Muscle layer of duodenum (tissue), 2 donors: Measurements from ENCODE around the gene GNG13.

Experiments
- H3K27ac ChIP-seq: one replicate; pipeline ENCODE4 v1.7.0; 2013; ENCODE audit warnings: mild to moderate bottlenecking, low read length
- H3K27me3 ChIP-seq: one replicate; pipeline ENCODE4 v1.7.0; 2013; ENCODE audit warnings: low read depth, mild to moderate bottlenecking, control low read depth, low read length
- H3K36me3 ChIP-seq, 2 donors: one replicate each; pipeline ENCODE4 v1.7.0; 2013; ENCODE audit warnings: low read length in 2 of 2, control low read depth in 1 of 2, mild to moderate bottlenecking in 1 of 2; ENCODE audit not compliant: insufficient read depth in 2 of 2, control insufficient read depth in 1 of 2
- H3K4me1 ChIP-seq, 2 donors: one replicate each; pipeline ENCODE4 v1.7.0; 2013; ENCODE audit warnings: low read length in 2 of 2, mild to moderate bottlenecking in 2 of 2, control low read depth in 1 of 2, moderate library complexity in 1 of 2; ENCODE audit not compliant: insufficient read depth in 2 of 2, control insufficient read depth in 1 of 2
- H3K4me3 ChIP-seq, 2 donors: one replicate each; pipeline ENCODE4 v1.7.0; 2013; ENCODE audit warnings: low read length in 2 of 2, low read depth in 1 of 2, mild to moderate bottlenecking in 1 of 2
- H3K9me3 ChIP-seq, 2 donors: one replicate each; pipeline ENCODE4 v1.7.0; 2013; ENCODE audit warnings: low read length in 2 of 2, control low read depth in 1 of 2, mild to moderate bottlenecking in 1 of 2; ENCODE audit not compliant: control insufficient read depth in 1 of 2
- donor health status: healthy.

GNG13 gene

GRCh38 chr16:769934-770333, 30.6 kb downstream of the GNG13 start:
- H3K4me3 ChIP-seq = no peak overlapping the region
- H3K9me3 ChIP-seq = no peaks in the 10 kb centered on the region
- no peaks in the 10 kb centered on the region for H3K4me1 ChIP-seq
- no peaks in the 10 kb centered on the region for H3K27me3 ChIP-seq
- no peaks in the 10 kb centered on the region for H3K36me3 ChIP-seq
- no peak overlapping the region for H3K27ac ChIP-seq

- Histone ChIP-seq H3K4me1 (no peaks in the 10 kb centered on the region), H3K27ac (no peak overlapping the region), H3K36me3 (no peaks in the 10 kb centered on the region), H3K9me3 (no peaks in the 10 kb centered on the region), H3K4me3 (no peak overlapping the region), H3K27me3 (no peaks in the 10 kb centered on the region)
These were observed 31.2 kb downstream of the GNG13 start for GRCh38 chr16:769184-769784.

GRCh38 chr16:768428-768827, 32.1 kb downstream of the GNG13 start:
- Histone ChIP-seq H3K9me3 (no peaks in the 10 kb centered on the region), H3K4me1 (no peaks in the 10 kb centered on the region), H3K27ac (no peak overlapping the region), H3K4me3 (no peak overlapping the region), H3K27me3 (no peaks in the 10 kb centered on the region), H3K36me3 (no peaks in the 10 kb centered on the region)

GRCh38 chr16:767743-768235, 32.7 kb downstream of the GNG13 start:
- Histone ChIP-seq H3K4me3 (no peak overlapping the region), H3K9me3 (no peaks in the 10 kb centered on the region), H3K4me1 (no peaks in the 10 kb centered on the region), H3K27me3 (no peaks in the 10 kb centered on the region), H3K36me3 (no peaks in the 10 kb centered on the region), H3K27ac (no peak overlapping the region)

GRCh38 chr16:766820-767640, 33.5 kb downstream of the GNG13 start:
- Histone ChIP-seq H3K27me3 (no peaks in the 10 kb centered on the region), H3K4me3 (no peak overlapping the region), H3K4me1 (no peaks in the 10 kb centered on the region), H3K36me3 (no peaks in the 10 kb centered on the region), H3K27ac (no peak overlapping the region), H3K9me3 (no peaks in the 10 kb centered on the region)

GRCh38 chr16:766008-766819, 34.3 kb downstream of the GNG13 start:
- no peaks in the 10 kb centered on the region for H3K36me3 ChIP-seq
- H3K4me3 ChIP-seq = no peak overlapping the region
- no peak overlapping the region for H3K27ac ChIP-seq
- H3K9me3 ChIP-seq = no peaks in the 10 kb centered on the region
- no peaks in the 10 kb centered on the region for H3K4me1 ChIP-seq
- no peaks in the 10 kb centered on the region for H3K27me3 ChIP-seq

GRCh38 chr16:765488-765865, 35.1 kb downstream of the GNG13 start:
- Histone ChIP-seq H3K9me3 (no peaks in the 10 kb centered on the region), H3K27me3 (no peaks in the 10 kb centered on the region), H3K36me3 (no peaks in the 10 kb centered on the region), H3K27ac (no peak overlapping the region), H3K4me3 (no peak overlapping the region), H3K4me1 (no peaks in the 10 kb centered on the region)

GRCh38 chr16:764848-765487, 35.6 kb downstream of the GNG13 start:
- H3K27me3 ChIP-seq = no peaks in the 10 kb centered on the region
- no peaks in the 10 kb centered on the region for H3K36me3 ChIP-seq
- H3K27ac ChIP-seq = no peak overlapping the region
- no peaks in the 10 kb centered on the region for H3K4me1 ChIP-seq
- no peak overlapping the region for H3K4me3 ChIP-seq
- no peaks in the 10 kb centered on the region for H3K9me3 ChIP-seq

GRCh38 chr16:764184-764750, 36.3 kb downstream of the GNG13 start:
- Histone ChIP-seq H3K9me3 (no peaks in the 10 kb centered on the region), H3K27ac (no peak overlapping the region), H3K36me3 (no peaks in the 10 kb centered on the region), H3K4me1 (no peaks in the 10 kb centered on the region), H3K27me3 (no peaks in the 10 kb centered on the region), H3K4me3 (no peak overlapping the region)

- Histone ChIP-seq H3K36me3 (no peaks in the 10 kb centered on the region), H3K9me3 (no peaks in the 10 kb centered on the region), H3K4me3 (no peak overlapping the region), H3K4me1 (no peaks in the 10 kb centered on the region), H3K27me3 (no peaks in the 10 kb centered on the region), H3K27ac (no peak overlapping the region)
These were observed 37.0 kb downstream of the GNG13 start for GRCh38 chr16:763369-764183.
